ENCODE measurements around the gene RRBP1.
A peak's percentile ranks its signal among the peaks of the same experiment; 100 is the strongest.

Gene RRBP1

DNA sequence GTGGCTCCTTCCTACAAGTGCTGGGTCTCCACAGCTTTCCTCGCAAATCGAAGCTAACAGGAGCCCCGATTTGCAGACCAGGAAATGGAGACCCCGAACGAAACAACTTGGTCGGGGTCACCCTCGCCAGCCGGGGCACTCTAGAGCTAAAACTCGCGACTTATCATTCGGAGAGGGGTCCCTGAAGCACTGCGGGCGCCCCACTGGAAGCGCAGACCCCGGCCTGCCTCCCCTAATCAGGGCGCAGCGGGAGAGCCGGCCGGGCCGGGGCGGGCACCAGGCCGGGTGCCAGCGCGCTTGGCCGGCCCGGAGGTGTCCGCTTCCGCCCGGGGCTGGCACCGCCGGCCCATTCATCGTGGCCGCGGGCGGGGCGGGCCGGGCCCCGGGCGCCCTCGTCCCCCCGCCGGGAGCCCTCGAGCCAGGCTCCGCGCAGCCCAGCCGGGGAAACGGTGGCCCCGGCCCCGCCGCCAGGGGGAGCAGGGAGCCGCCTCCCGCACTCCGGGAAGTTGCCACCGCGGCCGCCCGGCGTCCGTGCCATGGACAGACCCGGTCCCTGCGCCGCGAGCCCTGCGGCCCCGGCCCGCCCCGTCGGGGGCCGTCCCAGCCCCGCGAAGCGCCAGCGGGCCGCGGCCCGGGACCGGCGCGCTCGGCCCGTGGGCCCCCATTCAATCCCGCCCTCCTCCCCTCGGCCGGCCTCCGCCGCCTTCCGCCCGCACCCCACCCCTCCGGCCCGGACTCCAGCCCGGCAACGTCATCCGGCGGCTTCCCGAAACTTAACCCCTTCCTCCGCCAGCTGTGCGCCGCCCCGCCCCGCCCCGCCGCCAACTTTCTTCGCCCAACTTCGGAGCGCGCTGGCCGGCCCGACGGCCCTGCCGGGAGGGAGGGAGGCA lies 961 bp downstream of the RRBP1 start:
- DNase-seq (ENCODE audit: low read depth) = peak; percentile 67

DNA sequence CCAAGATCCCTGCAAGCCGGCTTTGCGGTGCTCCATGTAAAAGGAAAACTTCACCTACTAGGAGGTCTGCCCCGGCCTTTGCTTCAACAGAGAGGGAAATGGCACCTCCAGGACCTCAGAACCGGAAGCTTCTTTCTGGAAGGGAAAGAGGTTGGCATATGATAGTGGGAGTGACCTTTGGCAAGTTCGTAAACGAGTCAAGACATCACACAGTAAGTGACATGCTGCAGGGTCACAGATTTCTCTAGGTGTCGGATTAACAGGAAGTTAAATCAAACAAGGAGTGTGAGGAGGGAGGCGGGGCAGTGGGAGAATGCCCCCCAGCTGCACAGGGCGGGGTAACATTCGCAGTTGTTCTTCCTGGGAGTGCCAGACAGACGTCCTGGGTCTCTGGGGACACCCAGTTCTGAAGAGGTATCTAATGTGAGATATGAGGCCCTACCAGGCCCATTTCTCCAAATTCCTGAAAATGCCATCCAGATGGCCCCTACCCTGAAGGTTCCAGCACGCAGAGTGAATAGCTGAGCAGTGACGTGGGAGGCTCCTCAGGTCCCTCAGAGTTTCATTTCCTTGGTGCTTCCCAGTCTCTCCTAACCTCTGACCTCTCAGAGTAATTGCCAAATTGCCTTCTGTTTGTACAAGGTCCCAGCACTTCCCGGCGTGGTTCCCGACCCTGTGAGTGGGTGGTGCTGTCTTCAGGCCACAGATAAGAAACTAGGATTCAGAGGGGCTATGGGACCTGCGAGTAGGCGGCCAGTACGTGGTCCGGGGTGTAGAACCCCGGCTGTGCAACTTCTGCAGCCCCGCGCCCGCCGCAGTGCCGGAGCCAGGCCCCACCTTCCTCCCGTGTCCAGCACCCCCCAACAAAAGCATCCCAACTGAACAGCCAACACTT lies 1.9 kb downstream of the RRBP1 start:
- no peak for DNase-seq (ENCODE audit: low read depth)

DNA sequence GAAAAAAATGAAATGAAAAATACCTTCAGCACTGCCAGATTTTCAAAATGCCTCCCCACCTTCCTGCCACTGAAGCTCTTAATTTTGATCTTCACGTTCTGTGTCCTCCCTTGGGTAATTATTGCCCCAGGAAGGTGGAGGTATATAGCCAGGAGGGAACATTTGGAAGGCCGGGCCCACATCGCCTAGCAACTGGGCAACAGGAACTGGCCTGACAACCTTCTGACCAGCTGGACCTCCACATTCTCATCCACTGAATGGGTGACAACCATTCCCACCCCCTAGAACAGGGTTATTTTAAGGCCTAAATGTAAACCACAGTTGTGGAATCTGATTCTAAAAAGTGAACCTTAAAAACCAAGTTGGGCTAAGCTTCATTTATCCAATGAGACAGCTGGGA lies 3.2 kb downstream of the RRBP1 start:
- DNase-seq (ENCODE audit: low read depth) = no peak

DNA sequence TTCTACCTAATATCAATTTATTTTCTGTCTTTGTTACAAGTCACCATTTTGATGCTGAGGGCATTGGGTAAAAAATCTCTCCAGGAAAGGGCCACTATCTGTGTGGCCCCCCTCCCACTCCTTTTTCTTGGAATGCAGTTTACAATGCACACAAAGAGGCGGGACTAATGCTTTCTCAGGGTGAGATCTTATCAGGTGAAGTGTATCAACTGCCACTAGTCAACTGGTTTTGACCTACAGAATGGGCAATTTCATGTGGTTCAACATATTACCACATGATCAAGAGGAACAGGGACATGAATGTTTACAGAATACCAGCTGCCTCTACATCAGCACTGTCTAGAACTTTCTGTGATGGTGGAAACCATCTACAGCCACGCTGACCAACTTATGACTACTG lies 3.7 kb downstream of the RRBP1 start:
- no peak for DNase-seq (ENCODE audit: low read depth)

DNA sequence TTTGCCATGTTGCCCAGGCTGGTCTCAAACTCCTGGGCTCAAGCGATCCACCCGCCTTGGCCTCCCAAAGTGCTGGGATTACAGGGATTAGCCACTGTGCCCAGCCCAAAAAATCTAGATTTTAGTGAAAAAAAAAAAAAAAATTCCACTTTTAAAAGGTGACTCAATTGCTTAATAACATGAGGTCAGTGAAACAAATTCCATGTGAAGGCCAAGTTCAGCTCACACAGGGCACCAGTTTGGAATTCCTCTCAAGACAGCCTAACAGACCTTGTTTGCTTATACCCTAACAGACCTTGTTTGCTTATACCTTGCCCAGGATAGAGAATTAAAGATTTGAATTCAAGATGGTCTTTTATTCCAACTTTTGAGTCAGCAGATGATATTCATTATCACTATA lies 5.1 kb downstream of the RRBP1 start:
- no peak for DNase-seq (ENCODE audit: low read depth)

DNA sequence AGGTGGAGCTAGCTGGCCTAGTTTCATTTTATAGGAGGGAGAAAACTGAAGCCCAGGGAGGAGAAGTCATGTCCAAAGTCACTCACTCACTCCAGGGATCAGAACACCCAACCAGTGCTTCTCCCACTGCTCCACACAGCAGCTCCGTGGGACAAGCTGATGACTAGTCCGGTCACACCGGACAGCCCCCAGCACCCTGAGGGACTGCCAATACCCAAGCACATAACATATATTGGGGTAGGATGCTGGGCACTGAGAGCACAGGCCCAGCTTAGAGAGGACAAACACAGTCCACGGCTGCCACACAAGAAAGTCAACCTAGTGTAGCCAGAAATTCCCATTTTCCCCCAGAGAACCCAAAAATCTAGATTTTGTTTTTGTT lies 5.7 kb downstream of the RRBP1 start:
- no peak for DNase-seq (ENCODE audit: low read depth)

DNA sequence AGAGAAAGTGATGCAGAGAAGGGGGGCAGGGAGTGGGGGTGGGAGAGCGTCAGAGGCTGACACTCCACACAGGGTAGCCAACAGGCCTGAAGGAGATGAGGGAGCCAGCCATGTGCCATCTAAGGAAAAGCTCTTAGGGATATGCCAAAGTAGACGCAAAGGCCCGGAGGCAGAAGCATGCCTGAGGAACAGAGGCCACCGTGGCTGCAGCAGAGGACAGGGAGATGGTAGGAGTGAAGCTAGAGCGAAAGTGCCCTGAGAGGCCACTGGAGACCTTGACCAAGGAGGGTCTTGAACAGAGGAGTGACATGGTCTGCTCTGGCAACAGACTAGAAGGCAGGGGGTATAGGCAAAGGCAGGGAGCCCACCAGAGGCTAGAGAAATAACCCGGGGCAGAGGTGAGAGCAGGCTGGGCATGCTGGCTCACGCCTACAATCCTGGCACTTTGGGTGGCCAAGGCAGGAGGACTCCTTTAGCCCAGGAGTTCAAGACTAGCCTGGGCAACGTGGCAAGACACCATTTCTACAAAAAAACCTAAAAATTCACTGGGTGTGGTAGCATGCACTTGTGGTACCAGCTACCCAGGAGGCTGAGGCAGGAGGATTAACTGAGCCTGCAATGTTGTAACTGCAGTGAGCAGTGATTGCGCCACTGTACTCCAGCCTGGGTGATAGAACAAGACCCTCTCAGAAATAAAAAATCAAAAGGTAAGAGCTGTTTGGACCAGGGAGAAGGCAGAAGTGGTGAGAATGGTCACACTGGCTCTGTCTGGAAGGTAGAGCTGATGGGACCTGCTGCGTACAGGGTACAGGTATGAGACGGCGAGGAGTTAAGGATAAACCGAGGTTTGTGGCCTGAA lies 6.3 kb downstream of the RRBP1 start:
- DNase-seq (ENCODE audit: low read depth) = no peak

DNA sequence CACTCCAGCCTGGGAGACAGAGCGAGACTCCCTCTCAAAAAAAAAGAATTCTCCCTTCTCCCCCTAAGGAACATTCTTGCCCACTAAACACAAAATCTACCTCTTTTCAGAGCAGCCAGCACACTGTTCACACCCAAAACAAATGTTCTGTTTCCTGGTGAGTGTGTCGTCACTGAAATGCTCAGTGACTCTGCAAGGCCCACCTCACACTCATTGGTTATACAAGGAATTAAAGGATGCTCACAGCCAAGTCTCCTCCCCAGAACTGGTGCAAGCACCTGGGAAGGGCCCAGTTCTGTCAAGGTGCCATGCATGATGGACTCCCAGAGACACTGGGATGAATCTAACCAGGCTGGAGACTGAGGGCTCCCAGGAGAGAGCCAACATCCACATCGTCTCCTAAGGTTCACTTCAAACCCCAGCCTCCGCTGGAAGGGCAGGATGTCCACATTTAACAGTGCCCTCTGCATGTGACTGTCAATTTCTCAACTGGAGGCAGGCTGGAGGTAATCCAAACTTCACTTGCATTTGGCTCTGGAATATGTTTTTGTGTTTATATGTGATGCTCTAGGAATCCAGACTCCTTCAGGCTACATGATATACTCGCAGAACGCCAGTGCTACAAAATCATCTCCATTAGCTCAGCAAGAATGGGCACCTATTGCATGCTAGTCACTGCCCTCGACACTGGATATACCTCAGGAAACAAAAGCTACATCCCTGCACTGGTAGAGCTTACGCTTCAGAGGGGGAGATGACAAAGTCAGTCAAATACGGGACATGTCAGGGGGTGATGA lies 7.1 kb downstream of the RRBP1 start:
- DNase-seq (ENCODE audit: low read depth) = no peak

DNA sequence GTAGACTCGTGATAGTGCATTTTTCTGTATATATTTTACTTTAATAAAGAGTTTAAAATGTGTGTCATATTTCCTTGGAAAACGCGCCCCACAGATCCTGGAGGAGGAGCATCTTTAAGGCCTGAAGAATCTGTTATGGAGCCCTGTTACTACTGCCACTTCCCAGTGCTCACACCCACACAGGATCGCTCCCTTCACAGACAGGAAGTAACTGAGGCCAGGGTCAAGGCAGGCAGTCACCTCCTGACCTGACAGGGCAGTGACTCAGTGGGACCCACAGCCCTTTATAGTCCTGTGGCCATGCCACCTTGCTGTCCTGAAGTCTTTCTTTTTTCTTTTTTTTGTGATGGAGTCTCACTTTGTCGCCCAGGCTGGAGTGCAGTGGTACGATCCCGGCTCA lies 9.0 kb downstream of the RRBP1 start:
- no peak for DNase-seq (ENCODE audit: low read depth)

DNA sequence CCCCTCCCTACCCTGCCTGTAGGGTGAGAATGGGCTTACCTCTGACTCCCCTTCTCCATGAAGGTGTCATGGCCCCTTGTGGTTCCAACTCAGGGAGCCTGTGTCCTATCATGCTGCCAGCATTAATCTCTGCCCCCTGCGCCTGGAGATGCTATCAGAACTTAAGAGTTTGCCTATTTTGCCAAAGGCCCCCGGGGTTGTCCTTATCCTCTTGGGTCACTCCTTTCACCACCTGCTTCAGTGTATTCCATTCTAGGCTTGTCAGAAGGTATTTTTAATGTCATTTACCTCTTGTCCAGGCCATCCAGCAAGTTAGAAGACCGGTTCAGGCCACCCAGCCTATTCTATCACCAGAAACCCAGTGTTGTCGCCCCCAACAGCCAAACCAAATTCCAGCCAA lies 10.5 kb downstream of the RRBP1 start:
- no peak for DNase-seq (ENCODE audit: low read depth)

DNA sequence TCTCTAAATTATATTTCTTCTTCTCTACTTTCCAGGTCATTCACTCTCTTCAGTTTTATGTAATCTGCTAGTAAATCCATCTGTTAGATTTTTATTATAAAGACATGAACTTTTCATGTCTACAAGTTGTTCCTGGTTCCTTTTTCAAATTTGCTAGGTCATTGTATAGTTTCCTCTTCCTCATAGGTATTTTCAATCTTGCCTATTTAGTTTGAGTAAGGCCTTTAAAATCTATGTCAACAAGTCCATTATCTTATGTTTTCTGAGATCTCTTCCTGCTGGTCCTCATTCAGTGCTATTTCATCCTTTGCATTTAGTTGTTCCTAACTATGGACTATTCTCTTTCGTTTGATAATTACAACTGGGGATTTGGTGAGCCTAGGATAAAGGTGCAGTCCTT lies 11.0 kb downstream of the RRBP1 start:
- no peak for DNase-seq (ENCODE audit: low read depth)

DNA sequence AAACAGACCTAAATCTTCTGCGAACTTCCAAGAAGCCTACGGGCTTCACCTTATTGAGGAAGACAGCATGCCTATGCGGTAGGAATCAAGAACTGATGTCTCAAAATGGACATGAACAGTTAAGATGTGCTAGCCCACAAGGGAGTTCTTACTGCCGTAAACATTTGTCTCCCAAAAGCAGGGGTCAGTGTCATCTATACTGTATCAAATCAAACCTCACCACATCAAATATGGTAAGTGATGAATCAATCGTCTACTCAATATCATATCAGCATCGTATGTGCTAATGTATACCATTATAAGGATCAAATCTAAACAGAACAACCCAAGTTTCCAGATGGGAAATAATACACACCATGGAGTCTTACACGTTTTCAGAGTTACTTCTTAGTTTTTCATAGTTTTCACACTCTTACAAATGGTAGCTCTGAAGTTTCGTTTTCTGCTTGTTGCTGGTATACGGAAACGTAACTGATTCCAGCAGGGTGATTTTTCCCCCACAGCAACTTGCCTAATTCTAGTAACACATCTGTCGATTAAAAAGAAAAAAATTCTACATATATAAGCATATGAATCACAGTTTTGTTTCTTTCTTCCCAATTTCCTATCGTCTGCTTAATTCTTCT lies 12.6 kb downstream of the RRBP1 start:
- no peak for DNase-seq (ENCODE audit: low read depth)

DNA sequence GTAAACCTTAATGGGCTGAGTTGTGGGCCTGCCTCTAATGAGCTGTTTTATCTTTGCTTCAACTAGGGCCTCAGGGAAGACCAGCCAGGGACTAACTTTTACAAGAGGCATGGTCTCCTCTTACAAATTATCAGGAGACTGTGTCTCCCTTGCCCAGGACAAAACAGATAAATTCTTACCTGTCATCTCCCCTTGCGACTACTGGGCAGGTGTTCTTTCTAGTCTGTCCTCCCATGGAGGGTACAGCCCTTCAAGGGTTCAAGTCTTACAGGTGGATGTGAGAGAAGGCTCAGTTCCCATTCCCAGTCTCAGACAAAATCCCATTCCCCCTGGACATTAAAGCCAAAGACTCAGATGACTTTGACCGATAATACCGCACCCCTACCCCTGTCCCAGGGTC lies 13.6 kb downstream of the RRBP1 start:
- DNase-seq (ENCODE audit: low read depth) = no peak

DNA sequence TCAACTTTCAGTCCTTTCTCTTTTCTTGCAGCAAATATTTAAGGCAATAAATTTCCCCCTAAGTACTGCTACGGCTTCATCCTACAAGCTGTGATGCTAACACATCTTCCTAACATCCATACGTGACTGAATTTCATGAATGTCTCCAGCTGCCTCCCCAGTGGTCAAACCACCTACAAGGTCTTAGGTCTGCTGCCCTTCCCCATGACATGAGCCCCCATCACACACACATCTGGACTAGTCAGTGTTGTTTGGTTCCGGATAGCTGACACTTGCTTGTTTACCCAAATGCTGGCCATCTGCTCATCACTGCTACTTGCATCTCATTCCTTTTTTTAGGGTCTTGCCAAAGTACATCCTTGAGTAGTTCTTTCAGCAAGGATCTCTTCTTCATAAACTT lies 14.6 kb downstream of the RRBP1 start:
- no peak for DNase-seq (ENCODE audit: low read depth)

DNA sequence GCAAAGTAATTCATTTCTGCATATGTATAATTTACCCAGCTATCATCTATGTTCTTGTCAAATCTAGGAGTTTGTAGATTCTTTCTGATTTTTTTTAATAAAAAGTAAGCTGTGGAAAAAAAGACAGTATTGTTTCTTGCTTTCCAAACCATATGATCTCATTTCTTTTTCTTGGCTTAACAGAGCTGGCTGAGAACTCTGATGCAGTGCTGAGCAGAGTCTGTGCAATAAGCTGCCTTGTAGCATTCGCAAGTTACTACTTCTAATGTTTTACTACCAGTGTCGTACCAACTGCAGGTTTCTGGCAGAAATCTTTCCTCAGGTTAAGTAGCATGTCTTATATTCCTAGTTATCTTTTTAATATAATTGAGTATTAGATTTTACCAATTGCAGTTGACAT lies 15.6 kb downstream of the RRBP1 start:
- DNase-seq (ENCODE audit: low read depth) = no peak

DNA sequence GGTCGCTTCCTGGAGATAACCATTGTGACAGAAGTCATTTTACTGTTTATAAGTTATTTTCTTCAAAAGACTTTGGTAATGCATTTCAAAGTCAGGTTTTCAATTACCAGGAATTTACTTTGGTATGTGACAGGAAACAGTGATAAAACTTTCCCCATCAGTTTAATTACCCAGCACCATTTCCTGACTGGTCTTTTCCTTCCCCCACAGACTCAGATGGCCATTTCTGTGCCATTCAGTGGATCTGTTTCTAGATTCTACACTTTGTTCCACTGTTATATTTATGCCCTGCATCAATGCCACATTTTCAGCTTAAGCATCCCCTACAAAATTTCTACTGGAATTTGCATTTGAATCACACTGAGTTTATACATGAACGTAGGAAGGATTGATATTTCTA lies 16.3 kb downstream of the RRBP1 start:
- no peak for DNase-seq (ENCODE audit: low read depth)

DNA sequence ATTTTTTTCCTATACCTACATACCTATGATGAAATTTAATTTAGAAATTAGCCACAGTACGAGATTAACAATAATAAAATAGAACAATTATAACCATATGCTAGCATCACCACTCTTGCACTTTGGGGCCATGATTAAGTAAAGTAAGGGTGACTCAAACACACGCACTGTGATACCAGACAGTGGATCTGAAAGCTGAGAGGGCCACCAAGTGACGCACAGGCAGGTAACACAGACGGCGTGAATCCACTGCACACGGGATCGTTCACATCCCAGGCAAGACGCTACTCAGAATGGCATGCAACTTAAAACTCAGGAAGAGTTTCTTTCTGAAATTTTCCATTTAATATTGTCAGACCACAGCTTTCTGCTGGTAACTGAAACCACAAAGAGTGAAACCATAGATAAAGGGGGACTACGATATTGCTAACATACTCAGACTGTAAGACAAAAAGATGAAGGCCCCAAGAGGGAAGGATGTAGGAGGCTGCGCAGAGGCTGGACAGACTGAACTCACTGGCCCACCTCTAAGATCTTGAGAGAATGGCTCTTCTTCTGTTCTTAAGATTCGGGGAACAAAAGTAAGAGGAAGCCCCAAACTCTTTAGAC lies 17.9 kb downstream of the RRBP1 start:
- DNase-seq (ENCODE audit: low read depth) = no peak

DNA sequence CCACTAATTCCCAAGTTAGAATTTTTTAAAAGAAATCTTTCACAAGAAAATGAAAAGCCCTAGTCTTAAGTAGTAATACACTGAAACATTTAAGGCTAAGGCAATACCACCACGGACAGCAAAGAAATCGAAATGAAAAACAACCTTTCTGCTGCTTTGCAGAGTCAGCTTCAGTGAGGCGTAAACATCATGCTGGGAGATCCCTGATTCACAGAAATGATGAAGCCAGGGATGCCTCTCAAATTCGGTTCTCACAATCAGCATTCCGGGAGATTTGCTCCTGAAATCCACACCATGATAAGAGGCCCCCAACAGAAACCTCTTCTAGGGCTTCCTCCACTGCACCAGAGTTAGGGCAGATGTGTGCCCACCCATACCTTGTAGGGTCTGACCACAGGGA lies 18.6 kb downstream of the RRBP1 start:
- DNase-seq (ENCODE audit: low read depth) = no peak

DNA sequence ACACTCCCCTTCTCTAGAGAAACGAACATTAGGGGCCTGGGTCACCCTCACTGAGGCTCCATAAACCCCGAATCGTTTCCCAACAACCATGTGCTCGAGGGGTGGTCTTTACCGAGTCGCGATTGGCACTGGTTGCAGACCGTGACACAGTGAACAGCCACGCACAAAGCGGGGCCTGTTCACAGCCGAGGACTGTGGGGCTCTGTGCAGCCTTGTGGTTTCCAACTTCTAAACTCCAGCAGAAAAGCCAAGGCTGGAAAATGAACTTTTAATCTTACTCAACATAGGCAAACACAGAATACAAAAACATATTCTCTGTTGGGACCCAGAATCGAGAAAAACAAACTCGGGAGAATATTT lies 19.0 kb downstream of the RRBP1 start:
- DNase-seq (ENCODE audit: low read depth) = no peak

DNA sequence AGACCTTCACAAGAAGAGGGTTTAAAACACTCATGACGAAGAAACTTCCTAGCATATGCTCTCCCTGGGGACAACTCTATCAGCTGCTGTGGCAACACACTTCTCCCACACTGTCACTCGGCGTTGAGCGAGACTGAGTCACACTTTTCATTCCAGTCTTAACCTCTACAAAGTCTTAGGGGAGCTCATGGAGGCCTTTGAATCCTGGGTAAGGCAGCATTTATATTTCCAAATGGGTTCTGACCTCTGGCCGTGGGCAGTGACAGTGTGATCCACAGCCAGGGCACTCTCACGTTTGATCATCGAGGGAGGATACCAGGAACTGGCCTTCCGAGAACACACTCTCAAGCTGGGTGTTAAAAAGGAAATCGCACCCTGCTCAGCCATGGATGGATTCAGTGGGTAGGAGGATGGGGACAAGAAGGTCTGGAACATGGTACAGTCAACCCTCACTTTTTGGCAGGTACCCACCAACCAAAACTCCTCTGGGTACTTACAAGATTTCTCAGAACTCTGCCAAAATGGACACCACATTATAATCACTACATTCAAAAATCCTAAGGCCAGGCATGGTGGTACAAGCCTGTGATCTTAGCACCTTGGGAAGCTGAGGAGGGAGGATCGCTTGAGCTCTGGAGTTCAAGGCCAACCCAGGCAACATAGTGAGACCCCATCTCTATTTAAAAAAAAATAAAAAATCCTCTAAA lies 19.6 kb downstream of the RRBP1 start:
- DNase-seq (ENCODE audit: low read depth) = no peak
